ENCODE measurements around the gene ZNF28. TPM values are rescaled to one million over a fixed set of nuclear protein-coding genes. Genes with fewer than 3 reads are reported as not detected.
A peak's percentile ranks its signal among the peaks of the same experiment; 100 is the strongest.
"Not testable (repeated sequence)": the region's sequence is repeated elsewhere in the genome, so short reads cannot be mapped to it uniquely, and the experiment has no call there.

Gene ZNF28
- total RNA-seq, 2 donors from 2014 or later, result 50.4 to 52.2 TPM

- Mint-ChIP-seq H3K9me3 (peaks cover 20% of the 10 kb centered on the region), H3K36me3 (ENCODE audit: low read depth) (peaks cover 89% of the 10 kb centered on the region), H3K27ac (peak overlapping the region; percentile 97), H3K4me1 (peaks cover 21% of the 10 kb centered on the region), H3K4me3 (peak overlapping the region; percentile 40)
- Histone ChIP-seq H3K9me3 (ENCODE audit: control insufficient read depth, low read length) (peaks cover 53% of the 10 kb centered on the region), H3K36me3 (ENCODE audit: control insufficient read depth, insufficient read depth, low read length) (peaks cover 85% of the 10 kb centered on the region), H3K4me3 (ENCODE audit: low read length) (peak overlapping the region; percentile 3), H3K27ac (ENCODE audit: low read depth, low read length) (peak overlapping the region; percentile 45)
- H3K27me3 ChIP-seq (ENCODE audit: control insufficient read depth, insufficient read depth, low read length, poor library complexity, severe bottlenecking); H3K9ac ChIP-seq (ENCODE audit: extremely low read depth, low read length, poor library complexity, severe bottlenecking); H3K4me1 ChIP-seq (ENCODE audit: control insufficient read depth, insufficient read depth, low read length); H3K27me3 Mint-ChIP-seq (ENCODE audit: insufficient read depth): not testable (repeated sequence)
- WGBS, 2 experiments (ENCODE audit: insufficient coverage in 1 of 2, insufficient read length in 1 of 2), result 46 to 80% methylated on average over 1 to 4 of the region's 5 CpGs
- peak; percentile 72 for DNase-seq
Observed at GRCh38 chr19:52847352-52847751, 25.9 kb upstream of the ZNF28 start.

- Mint-ChIP-seq H3K36me3 (ENCODE audit: low read depth) (peaks cover 82% of the 10 kb centered on the region), H3K9me3 (peaks cover 64% of the 10 kb centered on the region)
- 94% methylated on average over 6 to 10 of the region's 10 CpGs for WGBS, 2 experiments (ENCODE audit: insufficient coverage in 1 of 2, insufficient read length in 1 of 2)
- Histone ChIP-seq H3K9me3 (ENCODE audit: control insufficient read depth, low read length) (peaks cover 87% of the 10 kb centered on the region), H3K4me3 (ENCODE audit: low read length) (peak overlapping the region; percentile 66), H3K36me3 (ENCODE audit: control insufficient read depth, insufficient read depth, low read length) (peaks cover 94% of the 10 kb centered on the region)
- H3K4me1 Mint-ChIP-seq; H3K4me3 Mint-ChIP-seq; H3K9ac ChIP-seq (ENCODE audit: extremely low read depth, low read length, poor library complexity, severe bottlenecking); DNase-seq; H3K27ac Mint-ChIP-seq; H3K4me1 ChIP-seq (ENCODE audit: control insufficient read depth, insufficient read depth, low read length); H3K27me3 Mint-ChIP-seq (ENCODE audit: insufficient read depth); H3K27ac ChIP-seq (ENCODE audit: low read depth, low read length); H3K27me3 ChIP-seq (ENCODE audit: control insufficient read depth, insufficient read depth, low read length, poor library complexity, severe bottlenecking): not testable (repeated sequence)
Observed at GRCh38 chr19:52840825-52841465, 19.5 kb upstream of the ZNF28 start.

GRCh38 chr19:52834289-52834688, 12.9 kb upstream of the ZNF28 start:
- not testable (repeated sequence) for H3K27ac ChIP-seq (ENCODE audit: low read depth, low read length); H3K9ac ChIP-seq (ENCODE audit: extremely low read depth, low read length, poor library complexity, severe bottlenecking); DNase-seq; H3K4me1 ChIP-seq (ENCODE audit: control insufficient read depth, insufficient read depth, low read length); H3K4me3 ChIP-seq (ENCODE audit: low read length); H3K27me3 Mint-ChIP-seq (ENCODE audit: insufficient read depth); H3K4me3 Mint-ChIP-seq; H3K27me3 ChIP-seq (ENCODE audit: control insufficient read depth, insufficient read depth, low read length, poor library complexity, severe bottlenecking); H3K27ac Mint-ChIP-seq
- Histone ChIP-seq H3K9me3 (ENCODE audit: control insufficient read depth, low read length) (peaks cover 21% of the 10 kb centered on the region), H3K36me3 (ENCODE audit: control insufficient read depth, insufficient read depth, low read length) (peaks cover 27% of the 10 kb centered on the region)
- Mint-ChIP-seq H3K9me3 (peaks cover 14% of the 10 kb centered on the region), H3K36me3 (ENCODE audit: low read depth) (peaks cover 20% of the 10 kb centered on the region), H3K4me1 (peaks cover 13% of the 10 kb centered on the region)
- WGBS, 2 experiments (ENCODE audit: insufficient coverage in 1 of 2, insufficient read length in 1 of 2), result 83 to 100% methylated on average over 1 of the region's 1 CpG

GRCh38 chr19:52833541-52833940, 12.1 kb upstream of the ZNF28 start:
- not testable (repeated sequence) for DNase-seq; H3K4me3 ChIP-seq (ENCODE audit: low read length); H3K9me3 Mint-ChIP-seq; H3K27ac Mint-ChIP-seq; H3K27me3 Mint-ChIP-seq (ENCODE audit: insufficient read depth); H3K4me3 Mint-ChIP-seq; H3K27me3 ChIP-seq (ENCODE audit: control insufficient read depth, insufficient read depth, low read length, poor library complexity, severe bottlenecking); H3K9ac ChIP-seq (ENCODE audit: extremely low read depth, low read length, poor library complexity, severe bottlenecking); H3K4me1 ChIP-seq (ENCODE audit: control insufficient read depth, insufficient read depth, low read length); H3K27ac ChIP-seq (ENCODE audit: low read depth, low read length)
- H3K36me3 ChIP-seq (ENCODE audit: control insufficient read depth, insufficient read depth, low read length), result peaks cover 20% of the 10 kb centered on the region
- peaks cover 13% of the 10 kb centered on the region for H3K9me3 ChIP-seq (ENCODE audit: control insufficient read depth, low read length)
- 74 to 86% methylated on average over 5 of the region's 5 CpGs for WGBS, 2 experiments (ENCODE audit: insufficient coverage in 1 of 2, insufficient read length in 1 of 2)
- Mint-ChIP-seq H3K4me1 (peaks cover 13% of the 10 kb centered on the region), H3K36me3 (ENCODE audit: low read depth) (peaks cover 13% of the 10 kb centered on the region)

GRCh38 chr19:52829866-52830265, 8.4 kb upstream of the ZNF28 start:
- not testable (repeated sequence) for H3K9me3 Mint-ChIP-seq, DNase-seq
- H3K27ac Mint-ChIP-seq, result peak overlapping the region; percentile 12

More at GRCh38 chr19:52829866-52830265, 8.4 kb upstream of the ZNF28 start:
- not testable (repeated sequence) for H3K9me3 ChIP-seq (ENCODE audit: control insufficient read depth, low read length); H3K4me3 ChIP-seq (ENCODE audit: low read length); H3K36me3 Mint-ChIP-seq (ENCODE audit: low read depth); H3K9ac ChIP-seq (ENCODE audit: extremely low read depth, low read length, poor library complexity, severe bottlenecking); H3K27me3 ChIP-seq (ENCODE audit: control insufficient read depth, insufficient read depth, low read length, poor library complexity, severe bottlenecking); H3K27ac ChIP-seq (ENCODE audit: low read depth, low read length); H3K4me1 Mint-ChIP-seq; H3K4me3 Mint-ChIP-seq; H3K36me3 ChIP-seq (ENCODE audit: control insufficient read depth, insufficient read depth, low read length); H3K4me1 ChIP-seq (ENCODE audit: control insufficient read depth, insufficient read depth, low read length); H3K27me3 Mint-ChIP-seq (ENCODE audit: insufficient read depth)
- 74 to 80% methylated on average over 7 of the region's 7 CpGs for WGBS, 2 experiments (ENCODE audit: insufficient coverage in 1 of 2, insufficient read length in 1 of 2)

Measured in endodermal cell (in vitro differentiated cells).